ENCODE data around the gene UST.
"Not testable (repeated sequence)": the region's sequence is repeated elsewhere in the genome, so short reads cannot be mapped to it uniquely, and the experiment has no call there.

Gene UST

GRCh38 chr6:148768646-148769270 is 21.9 kb downstream of the UST start:
- no peak for DNase-seq

- no peak for DNase-seq
Observed at GRCh38 chr6:148769304-148769968, 22.6 kb downstream of the UST start.

GRCh38 chr6:148770408-148771211 is 23.8 kb downstream of the UST start:
- no peak for DNase-seq

- DNase-seq, result no peak
Observed at GRCh38 chr6:148771212-148771601, 24.4 kb downstream of the UST start.

DNA sequence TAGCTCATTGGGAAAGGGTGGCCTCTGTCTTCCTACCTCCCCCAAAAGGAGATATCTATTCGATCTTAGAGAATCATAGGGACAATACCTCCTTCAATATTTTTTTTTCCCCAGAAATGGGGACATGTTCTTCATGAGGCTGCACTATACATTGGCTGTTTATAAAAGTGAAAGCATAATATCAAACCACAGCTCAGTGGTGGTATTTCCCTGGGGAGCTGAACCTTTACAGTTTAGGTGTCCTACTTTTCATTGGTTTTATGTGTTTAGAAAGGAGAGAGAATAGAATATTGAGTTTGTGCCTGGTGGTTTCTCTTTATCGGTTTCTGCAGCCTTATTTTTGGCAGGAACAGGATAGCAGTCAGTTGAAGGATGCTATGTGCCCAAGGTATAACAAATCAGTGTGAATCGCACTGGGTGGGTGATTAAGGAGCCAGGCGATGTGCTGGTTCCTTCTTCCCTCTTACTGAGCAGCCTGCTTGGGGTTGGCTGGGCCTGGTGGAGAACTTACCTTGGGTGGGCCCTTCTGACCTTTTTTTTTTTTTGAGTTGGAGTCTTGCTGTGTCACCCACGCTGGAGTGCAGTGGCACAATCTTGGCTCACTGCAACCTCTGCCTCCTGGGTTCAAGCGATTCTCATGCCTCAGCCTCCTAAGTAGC is 25.2 kb downstream of the UST start:
- no peak for DNase-seq

GRCh38 chr6:148775161-148775560 is 28.3 kb downstream of the UST start:
- DNase-seq, result no peak

DNA sequence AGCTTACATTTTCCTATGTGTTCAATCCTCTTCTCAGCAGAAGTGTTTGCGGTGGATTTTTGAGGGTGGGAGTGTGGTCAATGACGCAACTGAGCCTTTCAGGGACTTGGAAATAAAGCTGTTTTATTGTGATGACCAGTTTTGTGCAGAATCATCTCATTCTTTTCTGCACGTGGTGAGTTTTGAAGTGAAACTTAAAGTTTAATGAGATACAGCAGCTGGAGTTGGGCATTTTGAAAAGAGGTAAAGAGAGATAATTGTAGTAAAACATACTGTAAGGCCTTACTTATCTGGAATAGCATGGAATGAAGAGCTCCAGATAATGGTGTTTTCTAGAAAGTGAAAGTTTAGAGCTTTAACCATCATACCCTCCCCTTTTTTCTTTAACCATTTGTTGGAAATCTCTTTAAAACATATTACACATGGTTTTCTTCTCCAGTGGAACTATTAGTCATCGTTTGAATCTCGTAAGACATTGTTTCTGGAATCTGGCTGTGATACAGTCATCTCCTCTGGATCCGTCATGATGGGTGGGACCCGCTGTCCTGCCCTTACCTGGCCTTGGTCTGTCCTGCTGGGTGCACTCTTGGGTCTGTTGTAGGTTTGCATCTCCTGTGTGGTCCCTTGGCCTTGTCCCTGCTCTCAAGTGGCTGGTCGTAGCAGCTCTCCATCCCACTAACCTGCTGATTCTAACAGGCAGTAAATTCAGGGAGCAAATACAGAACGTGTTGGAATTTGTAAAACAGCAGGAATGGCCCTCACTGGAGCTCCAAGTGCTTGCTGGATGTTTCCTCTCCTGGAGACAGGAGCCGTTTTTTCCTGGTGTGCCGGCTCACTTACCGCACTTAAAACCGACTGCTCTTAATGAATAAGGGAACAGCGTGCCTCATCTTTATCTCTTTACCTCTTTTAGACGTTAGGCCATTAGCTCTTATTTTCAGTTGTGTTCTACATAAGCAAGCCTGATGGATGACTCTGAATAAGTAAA is 29.8 kb downstream of the UST start:
- no peak for DNase-seq

DNA sequence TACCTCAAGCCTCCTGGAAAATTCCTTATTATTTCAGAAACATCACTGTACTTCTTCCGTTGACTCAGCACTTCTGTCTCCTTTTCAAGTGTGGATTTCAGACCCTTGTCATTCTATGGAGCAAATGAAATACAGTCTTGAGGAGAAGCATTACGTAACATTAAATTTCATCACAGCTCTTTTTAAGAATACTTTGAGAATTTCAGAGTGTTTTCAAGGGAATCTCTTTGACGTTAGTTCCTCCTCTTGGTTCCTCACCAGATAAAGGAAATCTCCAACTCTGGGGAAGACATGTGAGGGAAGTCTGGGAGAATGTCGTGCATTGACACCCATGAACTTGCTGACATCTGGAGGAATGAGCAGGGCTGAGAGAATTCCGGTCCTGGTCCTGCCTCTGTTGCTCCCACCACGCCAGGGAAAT is 32.3 kb downstream of the UST start:
- no peak for DNase-seq

DNA sequence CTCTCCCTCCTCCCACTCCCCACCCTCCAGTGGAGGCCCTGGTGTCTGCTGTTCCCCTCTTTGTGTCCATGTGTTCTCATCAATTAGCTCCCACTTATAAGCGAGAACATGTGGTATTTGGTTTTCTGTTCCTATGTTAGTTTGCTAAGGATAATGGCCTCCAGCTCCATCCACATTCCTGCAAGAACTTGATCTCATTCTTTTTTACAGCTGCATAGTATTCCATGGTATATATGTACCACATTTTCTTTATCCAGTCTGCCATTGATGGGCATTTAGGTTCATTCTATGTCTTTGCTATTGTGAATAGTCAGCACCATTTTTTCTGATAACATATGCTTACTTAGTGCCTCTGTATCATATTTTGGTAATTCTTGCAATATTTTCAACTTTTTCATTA is 33.6 kb downstream of the UST start:
- not testable (repeated sequence) for DNase-seq

GRCh38 chr6:148780918-148781436 is 34.1 kb downstream of the UST start:
- no peak for DNase-seq

DNA sequence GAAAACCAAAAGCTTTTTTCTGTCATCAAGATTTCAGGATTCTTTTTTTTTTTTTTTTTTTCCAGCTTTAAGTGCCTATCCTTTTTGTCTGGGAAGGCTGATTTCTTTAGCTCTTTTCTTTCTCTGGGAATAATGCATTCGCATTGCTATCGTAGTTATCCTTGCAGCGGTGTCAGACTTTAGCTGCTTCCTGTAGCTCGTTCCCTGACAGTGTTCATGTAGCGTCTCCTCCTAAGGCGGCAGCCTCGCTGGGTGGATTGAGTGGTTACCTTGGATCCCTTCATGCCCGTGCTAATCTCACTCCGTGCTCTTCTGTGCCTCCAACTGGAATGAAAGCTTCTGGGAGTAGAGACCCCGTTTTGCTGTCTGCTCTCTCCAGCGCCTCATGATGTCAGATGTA is 43.1 kb downstream of the UST start:
- no peak for DNase-seq

DNA sequence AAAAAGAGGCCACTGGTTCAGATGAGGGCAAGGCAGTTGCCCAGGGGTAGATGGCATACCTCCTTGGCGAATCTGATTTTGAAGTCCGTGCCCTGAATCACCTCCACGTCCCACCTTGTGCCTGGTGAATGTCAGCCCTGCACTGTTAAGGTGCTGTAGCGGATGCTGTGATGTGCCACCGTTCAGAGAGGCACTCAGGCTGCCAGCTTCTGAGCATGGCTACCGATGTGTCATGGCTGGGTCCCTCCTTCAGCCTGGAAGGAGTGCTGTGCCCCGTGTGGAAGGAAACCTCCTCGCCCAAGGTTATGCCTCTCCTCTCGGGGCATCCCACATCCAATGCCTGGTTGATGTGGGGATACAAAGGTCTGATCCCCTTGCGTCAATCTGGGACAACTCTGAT is 43.6 kb downstream of the UST start:
- DNase-seq, result no peak

DNA sequence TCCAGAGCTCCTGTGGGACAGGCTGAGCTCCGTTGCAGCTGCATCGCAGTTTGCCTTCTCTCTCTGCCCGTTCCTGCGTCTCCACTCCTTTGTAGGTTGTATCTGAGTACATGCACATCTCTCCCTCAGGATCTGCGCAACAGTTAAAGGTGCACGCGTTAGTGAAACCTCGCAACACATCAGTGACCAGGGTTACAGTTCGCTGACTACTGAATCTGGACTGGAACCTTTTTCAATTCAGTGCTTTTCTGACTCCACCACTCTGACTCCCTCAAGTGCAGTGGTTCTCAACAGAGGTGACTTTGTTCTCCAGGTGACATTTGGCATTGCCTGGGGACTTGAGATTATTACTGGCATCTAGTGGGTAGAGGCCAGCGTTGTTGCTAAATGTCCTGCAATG is 44.0 kb downstream of the UST start:
- DNase-seq, result no peak

DNA sequence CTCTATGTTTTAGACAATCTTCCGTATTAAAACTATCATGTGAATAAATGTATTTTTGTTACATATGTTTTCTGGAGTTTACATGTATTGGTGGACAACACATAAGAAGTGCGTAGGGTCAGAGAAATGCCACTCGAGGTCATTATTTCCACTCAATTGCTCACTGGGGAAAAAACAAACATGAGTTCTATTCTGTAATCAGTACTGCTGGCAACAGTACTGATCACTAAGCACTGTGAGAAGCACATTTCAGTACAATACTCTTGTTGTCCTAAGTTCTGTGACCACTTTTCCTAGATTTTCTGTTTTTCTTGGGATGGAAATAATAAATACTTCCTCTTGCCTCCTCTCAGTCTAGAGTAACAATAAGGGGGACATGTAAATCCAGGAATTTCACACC is 44.5 kb downstream of the UST start:
- DNase-seq, result no peak

DNA sequence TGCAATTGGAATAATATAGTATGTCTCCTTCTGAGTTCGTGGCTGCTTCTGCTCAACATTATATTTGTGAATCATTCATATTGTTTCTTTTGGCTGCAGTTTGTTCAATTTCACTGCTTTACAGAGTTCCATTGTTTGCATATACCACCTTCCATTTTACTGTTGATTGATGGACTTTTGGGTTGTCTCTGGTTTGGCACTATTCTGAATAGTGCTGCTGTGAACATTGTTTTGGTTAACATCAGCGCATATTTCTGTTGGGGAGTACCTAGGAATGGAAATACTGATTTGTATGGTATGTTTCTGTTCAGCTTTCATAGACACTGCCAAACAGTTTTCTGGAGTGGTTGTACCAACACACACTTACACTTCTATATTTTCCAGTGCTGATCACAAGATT is 46.9 kb downstream of the UST start:
- no peak for DNase-seq

DNA sequence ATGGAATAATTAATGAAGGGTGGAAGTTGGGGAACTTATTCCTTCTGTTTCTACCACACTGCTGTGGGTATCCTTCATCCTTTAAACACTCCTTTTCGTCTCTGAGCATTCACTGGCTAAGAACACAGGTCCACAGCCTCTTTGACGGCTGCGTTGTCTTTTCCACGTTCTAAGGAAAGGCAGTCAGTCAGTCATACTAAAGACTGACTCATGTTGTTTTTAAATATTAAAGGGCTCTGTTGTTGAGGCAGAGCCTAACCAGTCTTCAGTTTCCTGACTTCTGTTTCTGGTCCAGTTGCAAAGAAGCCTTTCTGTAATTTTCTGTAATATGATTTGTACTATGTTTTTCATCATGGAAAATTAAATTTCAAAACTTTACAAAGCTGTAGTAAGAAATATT is 48.0 kb downstream of the UST start:
- no peak for DNase-seq

DNA sequence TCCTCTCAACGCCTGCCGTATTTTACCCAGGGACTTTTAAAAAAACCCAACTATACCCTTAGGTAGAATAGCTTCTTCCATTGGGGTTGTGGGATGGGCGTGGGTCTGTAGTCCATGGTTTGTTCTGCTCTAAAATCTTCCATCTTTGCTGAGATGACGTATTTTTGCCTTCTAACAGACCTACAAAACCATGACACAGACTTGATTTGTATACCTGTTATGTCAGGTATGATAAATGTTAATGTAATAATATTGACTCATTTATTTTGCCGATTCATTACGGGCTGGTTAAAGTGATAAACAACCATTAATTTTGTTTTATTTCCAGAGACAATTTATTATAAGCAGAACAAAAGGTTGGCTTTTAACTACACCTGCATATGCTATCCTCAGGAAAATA is 48.7 kb downstream of the UST start:
- no peak for DNase-seq

GRCh38 chr6:148799647-148800046 is 52.8 kb downstream of the UST start:
- no peak for DNase-seq

- no peak for DNase-seq
Observed at GRCh38 chr6:148800536-148800935, 53.7 kb downstream of the UST start.

DNA sequence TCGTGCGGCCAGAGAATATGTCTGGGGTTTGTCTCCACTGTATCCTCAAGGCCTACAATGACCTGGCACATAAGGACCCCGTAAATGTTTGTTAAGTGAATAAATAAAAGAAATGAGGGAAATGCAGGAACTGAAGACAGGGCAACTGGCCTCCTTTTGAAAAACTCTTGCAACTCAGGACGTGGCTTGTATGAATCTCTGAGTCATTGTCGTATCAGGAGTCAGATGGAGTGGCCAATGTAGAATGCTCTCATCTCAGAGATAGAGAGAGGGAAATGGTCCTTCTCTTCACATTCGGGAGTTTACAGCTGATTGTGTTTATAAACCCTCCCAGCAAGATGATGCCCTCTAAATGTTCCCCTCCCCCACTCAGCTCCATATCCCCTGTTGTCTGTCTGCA is 57.1 kb downstream of the UST start:
- no peak for DNase-seq

DNA sequence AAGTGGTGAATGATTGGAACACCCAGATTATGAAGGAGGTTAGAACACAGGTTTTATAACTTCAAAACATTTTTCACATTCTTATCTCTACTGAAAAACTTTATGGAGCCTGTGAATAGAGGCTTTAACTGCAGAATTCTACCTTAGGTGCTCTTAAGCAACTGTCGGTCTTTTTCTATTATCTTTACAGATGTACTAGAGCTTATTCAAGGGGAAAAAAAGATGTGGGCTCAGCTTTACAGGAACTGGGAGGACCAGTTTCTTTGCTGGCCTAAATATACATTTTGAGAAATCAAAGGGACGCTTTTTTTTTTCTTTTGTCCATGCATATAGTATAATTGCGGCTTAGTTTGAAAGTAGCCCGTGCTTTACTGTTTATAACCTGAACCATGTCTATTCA is 58.9 kb downstream of the UST start:
- no peak for DNase-seq

GRCh38 chr6:148807784-148808183 is 61.0 kb downstream of the UST start:
- no peak for DNase-seq

Data from NCI-H1436 (cell line).